ENCODE results near the gene GABRB3. TPM values are rescaled to one million over a fixed set of nuclear protein-coding genes. Genes with fewer than 3 reads are reported as not detected.

Gene GABRB3
- total RNA-seq, 2 donors from 2014 or later: not detected

- H3K4me3 Mint-ChIP-seq: no peak overlapping the region
- H3K4me1 Mint-ChIP-seq: no peaks in the 10 kb centered on the region
- ATAC-seq (no peak), DNase-seq (no peak)
- no peak overlapping the region for H3K27ac Mint-ChIP-seq
- H3K36me3 Mint-ChIP-seq (ENCODE audit: low read depth): no peaks in the 10 kb centered on the region
- H3K9me3 ChIP-seq (ENCODE audit: control insufficient read depth, low read length, poor library complexity, severe bottlenecking): no peaks in the 10 kb centered on the region
- H3K27me3 Mint-ChIP-seq: no peaks in the 10 kb centered on the region
These were observed 86.2 kb downstream of the GABRB3 start for GRCh38 chr15:26686547-26687187.

- no peaks in the 10 kb centered on the region for H3K9me3 ChIP-seq (ENCODE audit: control insufficient read depth, low read length, poor library complexity, severe bottlenecking)
- DNase-seq (no peak), ATAC-seq (no peak)
- Mint-ChIP-seq H3K27ac (no peak overlapping the region), H3K36me3 (ENCODE audit: low read depth) (no peaks in the 10 kb centered on the region), H3K4me3 (no peak overlapping the region), H3K27me3 (no peaks in the 10 kb centered on the region), H3K4me1 (no peaks in the 10 kb centered on the region)
These were observed 90.2 kb downstream of the GABRB3 start for GRCh38 chr15:26682598-26683164.

GRCh38 chr15:26679927-26680326 lies 92.9 kb downstream of the GABRB3 start:
- Mint-ChIP-seq H3K36me3 (ENCODE audit: low read depth) (no peaks in the 10 kb centered on the region), H3K4me3 (no peak overlapping the region), H3K4me1 (no peaks in the 10 kb centered on the region), H3K27me3 (no peaks in the 10 kb centered on the region), H3K27ac (no peak overlapping the region)
- no peaks in the 10 kb centered on the region for H3K9me3 ChIP-seq (ENCODE audit: control insufficient read depth, low read length, poor library complexity, severe bottlenecking)
- ATAC-seq: no peak
- no peak for DNase-seq

GRCh38 chr15:26676115-26676514 lies 96.8 kb downstream of the GABRB3 start:
- H3K36me3 Mint-ChIP-seq (ENCODE audit: low read depth): no peaks in the 10 kb centered on the region
- no peaks in the 10 kb centered on the region for H3K9me3 ChIP-seq (ENCODE audit: control insufficient read depth, low read length, poor library complexity, severe bottlenecking)
- DNase-seq (no peak), ATAC-seq (no peak)
- no peaks in the 10 kb centered on the region for H3K27me3 Mint-ChIP-seq
- no peak overlapping the region for H3K4me3 Mint-ChIP-seq
- no peak overlapping the region for H3K27ac Mint-ChIP-seq
- H3K4me1 Mint-ChIP-seq: no peaks in the 10 kb centered on the region

GRCh38 chr15:26674467-26674866 lies 98.4 kb downstream of the GABRB3 start:
- Mint-ChIP-seq H3K36me3 (ENCODE audit: low read depth) (no peaks in the 10 kb centered on the region), H3K4me3 (no peak overlapping the region), H3K4me1 (no peaks in the 10 kb centered on the region), H3K27me3 (no peaks in the 10 kb centered on the region), H3K27ac (no peak overlapping the region)
- H3K9me3 ChIP-seq (ENCODE audit: control insufficient read depth, low read length, poor library complexity, severe bottlenecking): no peaks in the 10 kb centered on the region
- no peak for ATAC-seq
- no peak for DNase-seq

- H3K9me3 ChIP-seq (ENCODE audit: control insufficient read depth, low read length, poor library complexity, severe bottlenecking): no peaks in the 10 kb centered on the region
- no peaks in the 10 kb centered on the region for H3K27me3 Mint-ChIP-seq
- no peak for ATAC-seq
- H3K4me1 Mint-ChIP-seq: no peaks in the 10 kb centered on the region
- no peaks in the 10 kb centered on the region for H3K36me3 Mint-ChIP-seq (ENCODE audit: low read depth)
- DNase-seq: no peak
- no peak overlapping the region for H3K27ac Mint-ChIP-seq
- no peak overlapping the region for H3K4me3 Mint-ChIP-seq
These were observed 99.4 kb downstream of the GABRB3 start for GRCh38 chr15:26673445-26673844.

GRCh38 chr15:26670116-26670515 lies 102.8 kb downstream of the GABRB3 start:
- Mint-ChIP-seq H3K4me1 (no peaks in the 10 kb centered on the region), H3K36me3 (ENCODE audit: low read depth) (no peaks in the 10 kb centered on the region), H3K27me3 (no peaks in the 10 kb centered on the region), H3K4me3 (no peak overlapping the region), H3K27ac (no peak overlapping the region)
- no peak for DNase-seq
- H3K9me3 ChIP-seq (ENCODE audit: control insufficient read depth, low read length, poor library complexity, severe bottlenecking): no peaks in the 10 kb centered on the region
- ATAC-seq: no peak

GRCh38 chr15:26667222-26667988 lies 105.5 kb downstream of the GABRB3 start:
- H3K9me3 ChIP-seq (ENCODE audit: control insufficient read depth, low read length, poor library complexity, severe bottlenecking): no peaks in the 10 kb centered on the region
- Mint-ChIP-seq H3K4me3 (no peak overlapping the region), H3K27ac (no peak overlapping the region), H3K4me1 (no peaks in the 10 kb centered on the region), H3K27me3 (no peaks in the 10 kb centered on the region), H3K36me3 (ENCODE audit: low read depth) (no peaks in the 10 kb centered on the region)
- DNase-seq: no peak
- ATAC-seq: no peak

- no peaks in the 10 kb centered on the region for H3K4me1 Mint-ChIP-seq
- H3K27me3 Mint-ChIP-seq: no peaks in the 10 kb centered on the region
- ATAC-seq: no peak
- DNase-seq: no peak
- no peaks in the 10 kb centered on the region for H3K9me3 ChIP-seq (ENCODE audit: control insufficient read depth, low read length, poor library complexity, severe bottlenecking)
- no peak overlapping the region for H3K4me3 Mint-ChIP-seq
- no peaks in the 10 kb centered on the region for H3K36me3 Mint-ChIP-seq (ENCODE audit: low read depth)
- no peak overlapping the region for H3K27ac Mint-ChIP-seq
These were observed 106.7 kb downstream of the GABRB3 start for GRCh38 chr15:26665957-26666791.

- Mint-ChIP-seq H3K36me3 (ENCODE audit: low read depth) (no peaks in the 10 kb centered on the region), H3K27me3 (no peaks in the 10 kb centered on the region), H3K4me1 (no peaks in the 10 kb centered on the region), H3K27ac (no peak overlapping the region), H3K4me3 (no peak overlapping the region)
- no peaks in the 10 kb centered on the region for H3K9me3 ChIP-seq (ENCODE audit: control insufficient read depth, low read length, poor library complexity, severe bottlenecking)
- no peak for ATAC-seq
- no peak for DNase-seq
These were observed 110.6 kb downstream of the GABRB3 start for GRCh38 chr15:26662283-26662682.

GRCh38 chr15:26661748-26662147 lies 111.1 kb downstream of the GABRB3 start:
- Mint-ChIP-seq H3K36me3 (ENCODE audit: low read depth) (no peaks in the 10 kb centered on the region), H3K27ac (no peak overlapping the region), H3K4me3 (no peak overlapping the region), H3K4me1 (no peaks in the 10 kb centered on the region), H3K27me3 (no peaks in the 10 kb centered on the region)
- no peaks in the 10 kb centered on the region for H3K9me3 ChIP-seq (ENCODE audit: control insufficient read depth, low read length, poor library complexity, severe bottlenecking)
- ATAC-seq: no peak
- DNase-seq: no peak

GRCh38 chr15:26661107-26661506 lies 111.8 kb downstream of the GABRB3 start:
- DNase-seq (no peak), ATAC-seq (no peak)
- Mint-ChIP-seq H3K4me1 (no peaks in the 10 kb centered on the region), H3K27me3 (no peaks in the 10 kb centered on the region), H3K4me3 (no peak overlapping the region), H3K27ac (no peak overlapping the region), H3K36me3 (ENCODE audit: low read depth) (no peaks in the 10 kb centered on the region)
- H3K9me3 ChIP-seq (ENCODE audit: control insufficient read depth, low read length, poor library complexity, severe bottlenecking): no peaks in the 10 kb centered on the region

- no peaks in the 10 kb centered on the region for H3K4me1 Mint-ChIP-seq
- H3K4me3 Mint-ChIP-seq: no peak overlapping the region
- ATAC-seq (no peak), DNase-seq (no peak)
- no peaks in the 10 kb centered on the region for H3K9me3 ChIP-seq (ENCODE audit: control insufficient read depth, low read length, poor library complexity, severe bottlenecking)
- H3K27me3 Mint-ChIP-seq: no peaks in the 10 kb centered on the region
- H3K27ac Mint-ChIP-seq: no peak overlapping the region
- H3K36me3 Mint-ChIP-seq (ENCODE audit: low read depth): no peaks in the 10 kb centered on the region
These were observed 112.6 kb downstream of the GABRB3 start for GRCh38 chr15:26660241-26660640.

Measured in T-helper 17 cell (primary cell).